Activated T-helper 1 cell treated with Interleukin-2 at 50 U/mL for 16 hours (primary cell): ENCODE results near the gene PPP2R2B.

Experiments used
- DNase-seq: peaks from one replicate; pipeline ENCODE4 v3.0.0-alpha.2; 2020; ENCODE audit warnings: low read depth

PPP2R2B gene

GRCh38 chr5:146779211-146779869, 99.2 kb downstream of the PPP2R2B start:
- DNase-seq, result no peak

GRCh38 chr5:146778795-146779194, 99.8 kb downstream of the PPP2R2B start:
- no peak for DNase-seq

- no peak for DNase-seq
These were observed 100.3 kb downstream of the PPP2R2B start for GRCh38 chr5:146778261-146778660.

- no peak for DNase-seq
These were observed 105.6 kb downstream of the PPP2R2B start for GRCh38 chr5:146772881-146773466.

- no peak for DNase-seq
These were observed 107.6 kb downstream of the PPP2R2B start for GRCh38 chr5:146770980-146771379.

GRCh38 chr5:146770546-146770945, 108.0 kb downstream of the PPP2R2B start:
- DNase-seq, result no peak

- DNase-seq, result no peak
These were observed 111.0 kb downstream of the PPP2R2B start for GRCh38 chr5:146767534-146767933.

GRCh38 chr5:146766013-146766412, 112.5 kb downstream of the PPP2R2B start:
- DNase-seq, result no peak

- no peak for DNase-seq
These were observed 113.3 kb downstream of the PPP2R2B start for GRCh38 chr5:146765089-146765832.

- DNase-seq, result no peak
These were observed 115.7 kb downstream of the PPP2R2B start for GRCh38 chr5:146762830-146763229.

GRCh38 chr5:146761811-146762210, 116.7 kb downstream of the PPP2R2B start:
- DNase-seq, result no peak

GRCh38 chr5:146758938-146759337, 119.6 kb downstream of the PPP2R2B start:
- no peak for DNase-seq

GRCh38 chr5:146758076-146758475, 120.5 kb downstream of the PPP2R2B start:
- DNase-seq, result no peak

GRCh38 chr5:146756546-146756945, 122.0 kb downstream of the PPP2R2B start:
- no peak for DNase-seq

GRCh38 chr5:146755793-146756192, 122.8 kb downstream of the PPP2R2B start:
- DNase-seq, result no peak

GRCh38 chr5:146754621-146755020, 123.9 kb downstream of the PPP2R2B start:
- DNase-seq, result no peak

GRCh38 chr5:146753641-146754040, 124.9 kb downstream of the PPP2R2B start:
- no peak for DNase-seq

- peak; percentile 35 for DNase-seq
These were observed 126.7 kb downstream of the PPP2R2B start for GRCh38 chr5:146751781-146752401.

GRCh38 chr5:146751054-146751453, 127.5 kb downstream of the PPP2R2B start:
- DNase-seq, result no peak

GRCh38 chr5:146748533-146748932, 130.0 kb downstream of the PPP2R2B start:
- DNase-seq, result no peak

- DNase-seq, result no peak
These were observed 132.5 kb downstream of the PPP2R2B start for GRCh38 chr5:146745931-146746577.

GRCh38 chr5:146744068-146744745, 134.3 kb downstream of the PPP2R2B start:
- no peak for DNase-seq
